K562 treated with DMSO at 1 percent for 12 hours (cell line): Measurements from ENCODE around the gene GCK. TPM values are rescaled to one million over a fixed set of nuclear protein-coding genes. Genes with fewer than 3 reads are reported as not detected.

Experiments
- total RNA-seq: library from RNA; unstranded; fragments of 300-600 nt; gene quantifications from 2 replicates; pipeline ENCODE4 v1.2.3, GENCODE V29; 2022; ENCODE audit not compliant: insufficient read depth

GCK gene
- 0.73 TPM in 1 of 2 replicates, not detected in the other for total RNA-seq

GRCh38 chr7:44189286-44189992, at the start of gene GCK:
Gene GCK, minus strand, starts transcription at chr7:44189439. Its CDS starts 486 bp downstream, at chr7:44188953.

GRCh38 chr7:44200699-44201461, 11.6 kb upstream of the GCK start, which contains the start of gene YKT6:
Gene YKT6, plus strand, starts transcription at chr7:44200978. Its CDS starts 158 bp downstream, at chr7:44201136.

GRCh38 chr7:44141221-44141850, 47.9 kb downstream of the GCK start, which contains the start of gene MYL7:
Gene MYL7, minus strand, starts transcription at chr7:44141332. Its CDS starts 27 bp downstream, at chr7:44141305.

GRCh38 chr7:44123190-44124003, 65.8 kb downstream of the GCK start, which contains the start of gene POLD2:
Gene POLD2, minus strand, starts transcription at chr7:44123548. Its CDS starts 1,495 bp downstream, at chr7:44122053.

GRCh38 chr7:44103923-44104859, 85.0 kb downstream of the GCK start, which contains the start of gene AEBP1:
Gene AEBP1, plus strand, starts transcription at chr7:44104345. Its CDS starts 321 bp downstream, at chr7:44104666.

Other genes starting within 250 kb of the GCK start
- not detected in 2 replicates for gene SPDYE1, start 191.5 kb downstream of the GCK start, total RNA-seq
- 34.3 and 36.8 TPM in 2 replicates for gene DBNL, start 144.7 kb downstream of the GCK start, total RNA-seq
- not detected in 2 replicates for gene PGAM2, start 123.9 kb downstream of the GCK start, total RNA-seq
- 6.2 and 14.9 TPM in 2 replicates for gene POLM, start 106.9 kb downstream of the GCK start, total RNA-seq
- gene AEBP1, start 85.1 kb downstream of the GCK start, total RNA-seq: 0.21 TPM in 1 of 2 replicates, not detected in the other
- gene POLD2, start 65.9 kb downstream of the GCK start, total RNA-seq: 109 and 120 TPM in 2 replicates
- not detected in 2 replicates for gene MYL7, start 48.1 kb downstream of the GCK start, total RNA-seq
- 74.0 and 122 TPM in 2 replicates for gene YKT6, start 11.5 kb upstream of the GCK start, total RNA-seq
- gene CAMK2B, start 136.2 kb upstream of the GCK start, total RNA-seq: not detected in 2 replicates